DND-41 (cell line): ENCODE data around the gene SLFN13.
"Not testable (repeated sequence)": the region's sequence is repeated elsewhere in the genome, so short reads cannot be mapped to it uniquely, and the experiment has no call there.

Experiments
- ATAC-seq: fragments of 200-7000 bp; cut with Tn5 transposase; 3 replicates; pipeline ENCODE4 v1.9.1; 2021; ENCODE audit warnings: low read depth; ENCODE audit not compliant: insufficient read depth
- DNase-seq: peaks from one replicate; pipeline ENCODE4 v3.0.0-alpha.2; 2020
- H2AFZ ChIP-seq: 2 replicates; pipeline ENCODE4 v1.6.0; 2012; ENCODE audit warnings: low read depth, low read length
- H3K27ac ChIP-seq: 2 replicates; pipeline ENCODE4 v1.5.1; 2012; ENCODE audit warnings: low read length, inconsistent platforms
- H3K27me3 ChIP-seq: fragments of 200-600 bp; sonication (generic); 2 replicates; pipeline ENCODE4 v1.6.0; 2012; ENCODE audit warnings: low read length, mild to moderate bottlenecking, inconsistent platforms; ENCODE audit not compliant: insufficient read depth, poor library complexity
- H3K36me3 ChIP-seq: 2 replicates; pipeline ENCODE4 v1.5.1; 2012; ENCODE audit warnings: low read length, inconsistent platforms; ENCODE audit not compliant: insufficient read depth
- H3K4me1 ChIP-seq: 2 replicates; pipeline ENCODE4 v1.5.1; 2012; ENCODE audit warnings: mild to moderate bottlenecking, low read length; ENCODE audit not compliant: insufficient read depth
- H3K4me2 ChIP-seq: 2 replicates; pipeline ENCODE4 v1.6.0; 2012; ENCODE audit warnings: mild to moderate bottlenecking, moderate library complexity, low read length, inconsistent platforms; ENCODE audit not compliant: insufficient read depth
- H3K4me3 ChIP-seq, 2 experiments: fragments of 200-600 bp in 1 of 2; shearing (Covaris generic) in 1 of 2; 2 replicates each; pipeline ENCODE4 v1.5.1; 2012 to 2016; ENCODE audit warnings: inconsistent platforms in 2 of 2, low read length in 2 of 2, mild to moderate bottlenecking in 2 of 2, low read depth in 1 of 2, moderate library complexity in 1 of 2
- H3K79me2 ChIP-seq: 2 replicates; pipeline ENCODE4 v1.6.0; 2012; ENCODE audit warnings: low read length, inconsistent platforms; ENCODE audit not compliant: insufficient read depth
- H3K9ac ChIP-seq: 2 replicates; pipeline ENCODE4 v1.6.0; 2012; ENCODE audit warnings: low read depth, mild to moderate bottlenecking, inconsistent platforms, low read length, moderate library complexity
- H3K9me3 ChIP-seq: 2 replicates; pipeline ENCODE4 v1.5.1; 2012; ENCODE audit warnings: low read length, moderate library complexity, mild to moderate bottlenecking, inconsistent platforms; ENCODE audit not compliant: insufficient read depth, severe bottlenecking
- H4K20me1 ChIP-seq: 2 replicates; pipeline ENCODE4 v1.6.0; 2012; ENCODE audit warnings: low read length; ENCODE audit not compliant: insufficient read depth
- EZH2 ChIP-seq: IDR thresholded peaks from 3 replicates; pipeline ENCODE4 v1.6.1; 2012; ENCODE audit warnings: borderline replicate concordance, low read depth, mild to moderate bottlenecking, moderate library complexity, low read length, inconsistent platforms; ENCODE audit not compliant: severe bottlenecking
- TF ChIP-seq, protein P1 (sequence below): IDR thresholded peaks from 2 replicates; pipeline ENCODE4 v1.5.1; 2012; ENCODE audit warnings: borderline replicate concordance, low read length, moderate library complexity, mild to moderate bottlenecking; ENCODE audit not compliant: poor library complexity, severe bottlenecking; ENCODE audit errors: extremely low read depth

SLFN13 gene

DNA sequence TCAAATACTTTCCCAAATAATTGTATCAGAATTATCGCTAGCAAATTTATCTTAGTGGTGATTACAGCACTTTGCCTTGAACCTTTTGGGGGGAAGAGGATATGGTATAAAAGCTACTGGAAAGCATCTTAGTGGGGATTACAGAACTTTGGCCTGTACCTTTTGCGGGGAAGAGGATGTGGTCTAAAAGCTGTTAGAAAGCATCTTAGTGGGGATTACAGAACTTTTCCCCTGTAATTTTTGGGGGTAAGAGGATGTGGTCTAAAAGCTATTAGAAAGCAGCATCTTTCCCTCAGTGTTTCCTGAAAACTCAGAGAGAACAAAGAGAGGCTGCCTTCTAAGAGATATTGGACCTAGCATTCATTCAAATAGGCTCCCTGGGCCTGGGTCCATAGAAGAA lies 20.3 kb downstream of the SLFN13 start:
- Histone ChIP-seq H3K4me1 (peaks cover 47% of the 10 kb centered on the region), H3K27ac (peak overlapping the region; percentile 77), H3K9me3 (no peaks in the 10 kb centered on the region), H4K20me1 (no peaks in the 10 kb centered on the region; the same call in 1 of the 2 replicates), H3K36me3 (0 out of 2 replicates have a peak, but pooled peaks cover 8% of the 10 kb centered on the region), H3K4me3 (no peak overlapping the region), H3K4me2 (peak overlapping the region; percentile 39), H2AFZ (no peak overlapping the region), H3K79me2 (no peaks in the 10 kb centered on the region), H3K27me3 (no peaks in the 10 kb centered on the region), H3K9ac (no peak overlapping the region)
- DNase-seq = peak; percentile 60
- ATAC-seq = peak; percentile 88
- TF ChIP-seq, protein P1, sequence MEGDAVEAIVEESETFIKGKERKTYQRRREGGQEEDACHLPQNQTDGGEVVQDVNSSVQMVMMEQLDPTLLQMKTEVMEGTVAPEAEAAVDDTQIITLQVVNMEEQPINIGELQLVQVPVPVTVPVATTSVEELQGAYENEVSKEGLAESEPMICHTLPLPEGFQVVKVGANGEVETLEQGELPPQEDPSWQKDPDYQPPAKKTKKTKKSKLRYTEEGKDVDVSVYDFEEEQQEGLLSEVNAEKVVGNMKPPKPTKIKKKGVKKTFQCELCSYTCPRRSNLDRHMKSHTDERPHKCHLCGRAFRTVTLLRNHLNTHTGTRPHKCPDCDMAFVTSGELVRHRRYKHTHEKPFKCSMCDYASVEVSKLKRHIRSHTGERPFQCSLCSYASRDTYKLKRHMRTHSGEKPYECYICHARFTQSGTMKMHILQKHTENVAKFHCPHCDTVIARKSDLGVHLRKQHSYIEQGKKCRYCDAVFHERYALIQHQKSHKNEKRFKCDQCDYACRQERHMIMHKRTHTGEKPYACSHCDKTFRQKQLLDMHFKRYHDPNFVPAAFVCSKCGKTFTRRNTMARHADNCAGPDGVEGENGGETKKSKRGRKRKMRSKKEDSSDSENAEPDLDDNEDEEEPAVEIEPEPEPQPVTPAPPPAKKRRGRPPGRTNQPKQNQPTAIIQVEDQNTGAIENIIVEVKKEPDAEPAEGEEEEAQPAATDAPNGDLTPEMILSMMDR = no peak
- TF ChIP-seq EZH2 = no peak

DNA sequence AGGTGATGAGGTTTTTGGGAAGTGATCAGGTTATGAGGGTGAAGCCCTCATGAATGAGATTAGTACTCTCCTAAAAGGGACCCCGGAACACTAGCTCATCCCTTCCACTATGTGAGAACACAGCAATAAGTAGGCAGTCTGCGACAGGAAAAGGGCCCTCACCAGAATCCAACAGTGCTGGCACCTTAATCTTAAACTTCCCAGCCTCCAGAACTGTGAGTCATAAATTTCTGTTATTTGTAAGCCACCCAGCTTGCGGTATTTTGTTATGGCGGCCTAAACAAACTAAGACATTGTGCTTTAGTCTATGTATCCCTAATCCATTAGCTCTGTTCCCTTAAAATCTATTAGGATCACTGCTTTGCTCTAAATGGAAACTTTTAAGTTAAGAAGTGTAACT lies 24.8 kb downstream of the SLFN13 start:
- H3K27me3 ChIP-seq = no peaks in the 10 kb centered on the region
- TF ChIP-seq EZH2 = no peak
- TF ChIP-seq, protein P1 = no peak
- no peak overlapping the region for H2AFZ ChIP-seq
- H3K9me3 ChIP-seq = no peaks in the 10 kb centered on the region
- no peak for DNase-seq
- H4K20me1 ChIP-seq = no peaks in the 10 kb centered on the region; the same call in 1 of the 2 replicates
- H3K4me1 ChIP-seq = peaks cover 15% of the 10 kb centered on the region
- peaks cover 10% of the 10 kb centered on the region; the same call in 1 of the 2 replicates for H3K36me3 ChIP-seq
- H3K79me2 ChIP-seq = no peaks in the 10 kb centered on the region
- ATAC-seq = no peak
- no peak overlapping the region for H3K4me2 ChIP-seq
- no peak overlapping the region for H3K9ac ChIP-seq
- H3K27ac ChIP-seq = no peak overlapping the region
- H3K4me3 ChIP-seq = no peak overlapping the region

DNA sequence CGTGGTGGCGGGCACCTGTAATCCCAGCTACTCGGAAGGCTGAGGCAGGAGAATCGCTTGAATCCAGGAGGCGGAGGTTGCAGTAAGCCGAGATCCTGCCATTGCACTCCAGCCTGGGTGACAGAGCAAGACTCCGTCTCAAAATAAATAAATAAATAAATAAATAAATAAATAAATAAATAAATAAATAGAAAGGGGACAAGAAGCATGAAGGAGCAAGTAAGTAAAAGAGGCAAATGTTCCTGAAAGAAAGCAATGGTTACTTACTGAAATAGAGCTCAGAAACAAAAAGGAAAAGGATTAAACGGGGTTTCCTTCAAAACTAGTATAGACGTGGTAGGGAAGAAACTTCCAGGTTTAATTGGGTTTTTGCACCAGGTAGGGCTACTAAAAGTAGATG lies 27.5 kb downstream of the SLFN13 start:
- H3K36me3 ChIP-seq = peaks cover 13% of the 10 kb centered on the region; the same call in 1 of the 2 replicates
- ATAC-seq = not testable (repeated sequence)

DNA sequence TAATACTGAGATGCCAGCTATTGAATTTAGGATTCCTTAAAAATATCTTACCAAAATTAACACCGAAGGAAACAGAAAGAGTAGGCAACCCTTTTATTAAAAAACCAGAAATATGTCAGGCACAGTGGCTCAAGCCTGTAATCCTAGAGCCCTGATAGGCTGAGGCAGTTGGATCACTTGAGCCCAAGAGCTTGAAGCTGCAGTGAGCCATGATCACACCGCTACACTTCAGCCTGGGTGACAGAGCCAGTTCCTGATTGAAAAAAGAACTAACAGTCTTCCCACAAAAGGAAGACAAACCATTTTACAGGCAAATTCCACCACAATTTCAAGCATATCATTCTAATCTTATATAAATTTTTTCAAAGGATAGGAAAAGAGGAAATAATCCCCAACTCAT lies 31.9 kb downstream of the SLFN13 start:
- no peak overlapping the region for H3K4me3 ChIP-seq
- ATAC-seq (no peak), DNase-seq (no peak)
- no peak overlapping the region for H2AFZ ChIP-seq
- H3K79me2 ChIP-seq = no peaks in the 10 kb centered on the region
- H3K4me2 ChIP-seq = no peak overlapping the region
- TF ChIP-seq EZH2 = no peak
- TF ChIP-seq, protein P1 = no peak
- H3K4me1 ChIP-seq = no peaks in the 10 kb centered on the region
- H3K9me3 ChIP-seq = no peaks in the 10 kb centered on the region
- H3K27me3 ChIP-seq = no peaks in the 10 kb centered on the region
- H3K36me3 ChIP-seq = peaks cover 21% of the 10 kb centered on the region
- H3K27ac ChIP-seq = no peak overlapping the region
- no peak overlapping the region for H3K9ac ChIP-seq
- no peaks in the 10 kb centered on the region for H4K20me1 ChIP-seq

More for the DNA sequence above, 27.5 kb downstream of the SLFN13 start:
- not testable (repeated sequence) for DNase-seq, H2AFZ ChIP-seq, H3K27ac ChIP-seq, H3K4me3 ChIP-seq, H3K79me2 ChIP-seq, H3K4me1 ChIP-seq, H3K4me2 ChIP-seq, H3K27me3 ChIP-seq, H4K20me1 ChIP-seq, H3K9me3 ChIP-seq, H3K9ac ChIP-seq

DNA sequence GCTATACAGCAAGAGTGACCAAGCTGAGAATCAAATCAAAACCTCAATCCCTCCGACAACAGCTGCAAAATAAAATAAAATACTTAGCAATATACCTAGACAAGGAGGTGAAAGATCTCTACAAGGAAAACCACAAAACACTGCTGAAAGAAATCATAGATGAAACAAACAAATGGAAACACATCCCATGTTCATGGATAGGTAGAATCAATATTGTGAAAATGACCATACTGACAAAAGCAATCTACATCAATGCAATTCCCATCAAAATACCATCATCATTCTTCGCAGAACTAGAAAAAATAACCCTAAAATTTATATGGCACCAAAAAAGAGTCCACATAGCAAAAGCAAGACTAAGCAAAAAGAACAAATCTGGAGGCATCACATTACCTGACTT lies 33.9 kb downstream of the SLFN13 start:
- not testable (repeated sequence) for H4K20me1 ChIP-seq, H3K9ac ChIP-seq, ATAC-seq, H3K27ac ChIP-seq, H3K4me3 ChIP-seq, H3K4me2 ChIP-seq, H3K4me1 ChIP-seq, H3K9me3 ChIP-seq, H3K79me2 ChIP-seq, H2AFZ ChIP-seq, DNase-seq, H3K27me3 ChIP-seq
- H3K36me3 ChIP-seq = peaks cover 39% of the 10 kb centered on the region
